RWPE2 (cell line): Measurements from ENCODE around the gene BIRC7.
A peak's percentile ranks its signal among the peaks of the same experiment; 100 is the strongest.

Source experiments
- ATAC-seq: fragments of 200-7000 bp; cut with Tn5 transposase; 3 replicates; pipeline ENCODE4 v1.9.1; 2021; ENCODE audit warnings: low read depth
- DNase-seq: peaks from one replicate; pipeline ENCODE4 v3.0.0-alpha.2; 2020; ENCODE audit warnings: low spot score
- H3K27ac ChIP-seq: fragments of 450-650 bp; 2 replicates; pipeline ENCODE4 v1.5.1; 2017; ENCODE audit warnings: mild to moderate bottlenecking; ENCODE audit not compliant: poor library complexity, severe bottlenecking
- H3K27me3 ChIP-seq: fragments of 250-450 bp; sonication (Bioruptor Pico); 2 replicates; pipeline ENCODE4 v1.5.1; 2021; ENCODE audit warnings: mild to moderate bottlenecking, moderate library complexity; ENCODE audit not compliant: insufficient read depth, poor library complexity, severe bottlenecking
- H3K36me3 ChIP-seq: fragments of 250-450 bp; sonication (Bioruptor Pico); 2 replicates; pipeline ENCODE4 v1.5.1; 2020; ENCODE audit warnings: low read depth, mild to moderate bottlenecking, moderate library complexity
- H3K4me1 ChIP-seq: fragments of 250-450 bp; sonication (Bioruptor Pico); 2 replicates; pipeline ENCODE4 v1.5.1; 2021; ENCODE audit warnings: mild to moderate bottlenecking, moderate library complexity; ENCODE audit not compliant: insufficient read depth, poor library complexity, severe bottlenecking
- H3K4me3 ChIP-seq: fragments of 250-450 bp; sonication (Bioruptor Pico); 2 replicates; pipeline ENCODE4 v1.5.1; 2021; ENCODE audit warnings: mild to moderate bottlenecking, moderate library complexity; ENCODE audit not compliant: severe bottlenecking
- H3K9me3 ChIP-seq: fragments of 250-450 bp; sonication (Bioruptor Pico); 2 replicates; pipeline ENCODE4 v1.5.1; 2021; ENCODE audit warnings: mild to moderate bottlenecking, moderate library complexity; ENCODE audit not compliant: severe bottlenecking
- CTCF ChIP-seq: fragments of 450-650 bp; IDR thresholded peaks from one replicate; pipeline ENCODE4 v1.5.1; 2017; ENCODE audit warnings: mild to moderate bottlenecking, moderate library complexity; ENCODE audit not compliant: poor library complexity, severe bottlenecking

BIRC7 gene

GRCh38 chr20:63236116-63236837 lies 572 bp downstream of the BIRC7 start:
- Histone ChIP-seq H3K27me3 (peaks cover 1% of the 10 kb centered on the region), H3K9me3 (no peaks in the 10 kb centered on the region), H3K4me1 (peaks cover 5% of the 10 kb centered on the region), H3K36me3 (no peaks in the 10 kb centered on the region), H3K27ac (no peak overlapping the region), H3K4me3 (no peak overlapping the region)
- DNase-seq = no peak
- TF ChIP-seq CTCF = no peak
- ATAC-seq = no peak

- TF ChIP-seq CTCF = no peak
- no peaks in the 10 kb centered on the region for H3K9me3 ChIP-seq
- no peaks in the 10 kb centered on the region for H3K36me3 ChIP-seq
- no peak for DNase-seq
- peaks cover 10% of the 10 kb centered on the region for H3K27me3 ChIP-seq
- H3K4me3 ChIP-seq = no peak overlapping the region
- H3K27ac ChIP-seq = no peak overlapping the region
- H3K4me1 ChIP-seq = no peaks in the 10 kb centered on the region
- ATAC-seq = no peak
Observed at GRCh38 chr20:63238031-63238430, 2.3 kb downstream of the BIRC7 start.

- Histone ChIP-seq H3K27me3 (peaks cover 10% of the 10 kb centered on the region), H3K9me3 (no peaks in the 10 kb centered on the region), H3K4me3 (no peak overlapping the region), H3K36me3 (no peaks in the 10 kb centered on the region), H3K4me1 (no peaks in the 10 kb centered on the region), H3K27ac (no peak overlapping the region)
- ATAC-seq = no peak
- peak; percentile 31 for TF ChIP-seq CTCF
- no peak for DNase-seq
Observed at GRCh38 chr20:63238514-63239125, 2.9 kb downstream of the BIRC7 start.

- H3K27me3 ChIP-seq = peaks cover 13% of the 10 kb centered on the region
- no peak overlapping the region for H3K4me3 ChIP-seq
- H3K9me3 ChIP-seq = no peaks in the 10 kb centered on the region
- DNase-seq (no peak), ATAC-seq (no peak)
- H3K36me3 ChIP-seq = no peaks in the 10 kb centered on the region
- no peak overlapping the region for H3K27ac ChIP-seq
- no peak for TF ChIP-seq CTCF
- H3K4me1 ChIP-seq = no peaks in the 10 kb centered on the region
Observed at GRCh38 chr20:63239431-63239830, 3.7 kb downstream of the BIRC7 start.

GRCh38 chr20:63240004-63240403 lies 4.3 kb downstream of the BIRC7 start:
- Histone ChIP-seq H3K9me3 (no peaks in the 10 kb centered on the region), H3K27me3 (peaks cover 19% of the 10 kb centered on the region), H3K4me1 (no peaks in the 10 kb centered on the region), H3K36me3 (no peaks in the 10 kb centered on the region), H3K4me3 (no peak overlapping the region), H3K27ac (no peak overlapping the region)
- no peak for TF ChIP-seq CTCF
- no peak for DNase-seq
- ATAC-seq = no peak
